ENCODE results near the gene FAM120B.

FAM120B gene

GRCh38 chr6:170420791-170421776, 114.5 kb downstream of the FAM120B start:
- no peak for DNase-seq (ENCODE audit: low spot score)

- DNase-seq (ENCODE audit: low spot score), result no peak
These were observed 115.4 kb downstream of the FAM120B start for GRCh38 chr6:170421921-170422320.

- no peak for DNase-seq (ENCODE audit: low spot score)
These were observed 116.5 kb downstream of the FAM120B start for GRCh38 chr6:170423030-170423429.

GRCh38 chr6:170423814-170424603, 117.5 kb downstream of the FAM120B start:
- no peak for DNase-seq (ENCODE audit: low spot score)

- DNase-seq (ENCODE audit: low spot score), result no peak
These were observed 118.1 kb downstream of the FAM120B start for GRCh38 chr6:170424604-170425126.

- DNase-seq (ENCODE audit: low spot score), result no peak
These were observed 122.9 kb downstream of the FAM120B start for GRCh38 chr6:170429450-170429849.

GRCh38 chr6:170433163-170434116, 126.9 kb downstream of the FAM120B start:
- DNase-seq (ENCODE audit: low spot score), result no peak

GRCh38 chr6:170434117-170434820, 127.7 kb downstream of the FAM120B start:
- no peak for DNase-seq (ENCODE audit: low spot score)

GRCh38 chr6:170434821-170435155, 128.2 kb downstream of the FAM120B start:
- DNase-seq (ENCODE audit: low spot score), result no peak

GRCh38 chr6:170435766-170436165, 129.2 kb downstream of the FAM120B start:
- no peak for DNase-seq (ENCODE audit: low spot score)

GRCh38 chr6:170436209-170436809, 129.8 kb downstream of the FAM120B start:
- no peak for DNase-seq (ENCODE audit: low spot score)

GRCh38 chr6:170437719-170438401, 131.3 kb downstream of the FAM120B start:
- no peak for DNase-seq (ENCODE audit: low spot score)

- peak; percentile 42 for DNase-seq (ENCODE audit: low spot score)
These were observed 131.8 kb downstream of the FAM120B start for GRCh38 chr6:170438402-170438753.

GRCh38 chr6:170438861-170439260, 132.3 kb downstream of the FAM120B start:
- no peak for DNase-seq (ENCODE audit: low spot score)

- DNase-seq (ENCODE audit: low spot score), result no peak
These were observed 133.1 kb downstream of the FAM120B start for GRCh38 chr6:170439366-170440361.

- DNase-seq (ENCODE audit: low spot score), result no peak
These were observed 133.9 kb downstream of the FAM120B start for GRCh38 chr6:170440437-170440836.

- no peak for DNase-seq (ENCODE audit: low spot score)
These were observed 134.8 kb downstream of the FAM120B start for GRCh38 chr6:170441316-170441715.

- DNase-seq (ENCODE audit: low spot score), result no peak
These were observed 136.0 kb downstream of the FAM120B start for GRCh38 chr6:170442596-170442995.

- DNase-seq (ENCODE audit: low spot score), result no peak
These were observed 136.6 kb downstream of the FAM120B start for GRCh38 chr6:170443151-170443662.

Measured in CD4-positive, alpha-beta T cell treated with Interleukin-2 at 100 ng/mL for 4 hours (primary cell).